GM12878 (cell line): ENCODE results near the gene REEP1. TPM values are rescaled to one million over a fixed set of nuclear protein-coding genes. Genes with fewer than 3 reads are reported as not detected.

Experiments used
- ATAC-seq: fragments of 200-7000 bp; cut with Tn5 transposase; 3 replicates; pipeline ENCODE4 v1.9.1; 2020; ENCODE audit warnings: mild to moderate bottlenecking, moderate library complexity
- BruUV-seq: library from RNA; stranded (reverse); fragments of 400-500 nt; replicated peaks from 2 replicates; lab custom pipeline; 2021; lab: Mats Ljungman, UMichigan
- CTCF ChIA-PET: fragments of 300-600 bp; sonication (Branson Sonifier 250); formaldehyde crosslinking; extraction: SDS; loops from one replicate; lab custom pipeline; 2021; ENCODE audit warnings: inconsistent platforms; lab: Yijun Ruan, JAX
- POLR2A ChIA-PET: fragments of 350-600 bp; formaldehyde crosslinking; extraction: SDS; loops from one replicate; lab custom pipeline; 2021; ENCODE audit warnings: inconsistent platforms; lab: Charles Lee
- RAD21 ChIA-PET: fragments of 300-600 bp; sonication (Branson Sonifier 250); formaldehyde crosslinking; loops from one replicate; lab custom pipeline; 2023; ENCODE audit warnings: antibody characterized with exemption; ENCODE audit not compliant: unreplicated experiment; lab: Charles Lee
- SMC1A ChIA-PET: fragments of 300-600 bp; sonication (Branson Sonifier 250); formaldehyde crosslinking; loops from one replicate; lab custom pipeline; 2023; ENCODE audit not compliant: unreplicated experiment, uncharacterized antibody; lab: Charles Lee
- DNase-seq: peaks from one replicate; pipeline ENCODE4 v3.0.0-alpha.2; 2011; ENCODE audit warnings: low read depth, low spot score
- FAIRE-seq: peaks from 3 replicates; lab custom pipeline; 2011; peaks lifted over from hg19 to GRCh38; lab: Jason Lieb, UNC
- H2AFZ ChIP-seq: 2 replicates; pipeline ENCODE4 v1.6.0; 2011; ENCODE audit warnings: low read depth, low read length, control low read depth; ENCODE audit not compliant: control insufficient read depth
- H3K27ac ChIP-seq: 2 replicates; pipeline ENCODE4 v1.5.1; 2011; ENCODE audit warnings: control low read depth; ENCODE audit not compliant: control insufficient read depth, insufficient read depth
- H3K27me3 ChIP-seq, 2 experiments: replicated peaks in 1 of 2; 2 replicates each; pipeline versions ENCODE4 v1.6.0 to v1.6.1; 2011; ENCODE audit warnings: low read length in 1 of 2; ENCODE audit not compliant: control insufficient read depth in 2 of 2, insufficient read depth in 2 of 2
- H3K36me3 ChIP-seq, 2 experiments: 2 replicates each; pipeline ENCODE4 v1.5.1; 2011; ENCODE audit warnings: low read length in 1 of 2; ENCODE audit not compliant: control insufficient read depth in 2 of 2, insufficient read depth in 2 of 2
- H3K4me1 ChIP-seq: 2 replicates; pipeline ENCODE4 v1.6.1; 2011; ENCODE audit warnings: mild to moderate bottlenecking, low read length, moderate library complexity, mixed read lengths; ENCODE audit not compliant: control insufficient read depth, insufficient read depth
- H3K4me2 ChIP-seq: 2 replicates; pipeline ENCODE4 v1.6.0; 2011; ENCODE audit warnings: control low read depth; ENCODE audit not compliant: control insufficient read depth, insufficient read depth
- H3K4me3 ChIP-seq: fragments of 200-600 bp; sonication (generic); 2 replicates; pipeline ENCODE4 v1.5.1; 2016
- H3K79me2 ChIP-seq: 2 replicates; pipeline ENCODE4 v1.6.0; 2011; ENCODE audit warnings: low read length; ENCODE audit not compliant: control insufficient read depth, insufficient read depth
- H3K9ac ChIP-seq: 2 replicates; pipeline ENCODE4 v1.8.0; 2011; ENCODE audit warnings: low read length, control low read depth, mixed read lengths; ENCODE audit not compliant: control insufficient read depth, insufficient read depth
- H3K9me3 ChIP-seq: replicated peaks from 3 replicates; pipeline ENCODE4 v1.5.1; 2011; ENCODE audit warnings: mild to moderate bottlenecking, low read length; ENCODE audit not compliant: control insufficient read depth, insufficient read depth
- H4K20me1 ChIP-seq: 2 replicates; pipeline ENCODE4 v1.6.0; 2011; ENCODE audit not compliant: control insufficient read depth, insufficient read depth
- BMI1 ChIP-seq: fragments of 450-650 bp; IDR thresholded peaks from 2 replicates; pipeline ENCODE4 v1.6.1; 2016; ENCODE audit warnings: mild to moderate bottlenecking, moderate library complexity, borderline replicate concordance
- CHD1 ChIP-seq: IDR thresholded peaks from 2 replicates; pipeline ENCODE4 v1.6.1; 2012; ENCODE audit warnings: low read depth, low read length, improper control_type of control experiment
- KLF5 ChIP-seq: fragments of 450-650 bp; IDR thresholded peaks from 2 replicates; pipeline ENCODE4 v1.6.1; 2014; ENCODE audit warnings: mild to moderate bottlenecking; ENCODE audit not compliant: partially characterized antibody
- LARP7 ChIP-seq: fragments of 450-650 bp; IDR thresholded peaks from 2 replicates; pipeline ENCODE4 v1.6.1; 2017; ENCODE audit warnings: mild to moderate bottlenecking
- MTA3 ChIP-seq: IDR thresholded peaks from 2 replicates; pipeline ENCODE4 v1.6.1; 2012; ENCODE audit warnings: low read length, inconsistent platforms, borderline replicate concordance
- POLR2AphosphoS2 ChIP-seq: IDR thresholded peaks from 2 replicates; pipeline ENCODE4 v1.6.1; 2011; ENCODE audit warnings: low read depth, mild to moderate bottlenecking, low read length, improper control_type of control experiment, moderate library complexity
- RELA ChIP-seq: fragments of 450-650 bp; IDR thresholded peaks from 2 replicates; pipeline ENCODE4 v1.8.0; 2014; ENCODE audit warnings: borderline replicate concordance; ENCODE audit not compliant: partially characterized antibody
- SP1 ChIP-seq: IDR thresholded peaks from one replicate; pipeline ENCODE4 v1.6.1; 2011; ENCODE audit warnings: low read depth, low read length
- SPI1 ChIP-seq: IDR thresholded peaks from 2 replicates; pipeline ENCODE4 v1.6.1; 2011; ENCODE audit warnings: low read depth, mild to moderate bottlenecking, low read length, moderate library complexity, borderline replicate concordance; ENCODE audit not compliant: insufficient read depth
- SREBF2 ChIP-seq: IDR thresholded peaks from 2 replicates; pipeline ENCODE4 v1.6.1; 2012; ENCODE audit warnings: mild to moderate bottlenecking, low read length
- WGBS: methylation state at CpG from one replicate; pipeline ENCODE4 v1.1.6; 2016; ENCODE audit warnings: low lambda C conversion rate; ENCODE audit not compliant: insufficient replicate concordance, insufficient coverage; ENCODE audit errors: missing lambda C conversion rate; 5-methylcytosine and 5-hydroxymethylcytosine counted together
- in situ Hi-C: fragments of 300-500 bp; cut with MboI; formaldehyde crosslinking; loops from 9 replicates; pipeline ENCODE4 v1.14.3; 2018; ENCODE audit warnings: mixed read lengths
- intact Hi-C: fragments of 100-400 bp; cut with micrococcal nuclease; formaldehyde crosslinking; loops from one replicate; pipeline ENCODE4 v1.14.2; 2022; ENCODE audit not compliant: unreplicated experiment
- polyA plus RNA-seq, 11 experiments: library from polyadenylated mRNA; depleted of rRNA in 4 of 11; unstranded in 6 of 11; stranded (reverse) in 5 of 11; fragments of >200 nt; fragmentation: Nextera tagmentation in 4 of 11; fragmentation: Illumina TruSeq in 1 of 11; extraction: Ambion mirVana in 4 of 11; extraction: Trizol in 1 of 11; gene quantifications; 1 replicate in 1 of 11; 2 replicates in 10 of 11; pipeline versions ENCODE4 v1.2.1 to v1.2.3, GENCODE V29; 2011 to 2016; ENCODE audit warnings: inconsistent platforms in 2 of 11, missing spikeins in 2 of 11, low read depth in 1 of 11
- total RNA-seq, 4 experiments: library from RNA; depleted of rRNA in 3 of 4; stranded (reverse); fragments of >200 nt in 3 of 4; fragmentation: Illumina TruSeq in 1 of 4; extraction: Trizol in 1 of 4; gene quantifications; 2 replicates each; pipeline versions ENCODE4 v1.2.1 to v1.2.3, GENCODE V29; 2013 to 2021

REEP1 gene
- total and polyA plus RNA-seq, 10 of the 15 experiments (the other 5 are each of a cell fraction or from before 2014, with no cell fraction given), result 0.02 to 0.30 (median 0.09) TPM; not detected in 1

- Histone ChIP-seq H3K79me2 (no peaks in the 10 kb centered on the region), H3K4me3 (no peak overlapping the region), H3K9ac (no peak overlapping the region), H3K27me3 (no peaks in the 10 kb centered on the region), H3K36me3 (no peaks in the 10 kb centered on the region), H3K9me3 (no peaks in the 10 kb centered on the region), H4K20me1 (no peaks in the 10 kb centered on the region), H3K27ac (no peak overlapping the region), H3K4me1 (peaks cover 16% of the 10 kb centered on the region), H2AFZ (no peak overlapping the region), H3K4me2 (no peak overlapping the region)
- ChIA-PET RAD21 (no interaction called here), POLR2A (interaction anchor here (0.8 kb wide), 1 partner anchor 10 kb away, joined by 3 read pairs; no protein-coding TSS in a partner anchor), CTCF (interaction anchor here (0.7 kb wide), 1 partner anchor 141 kb away, joined by 3 read pairs; no protein-coding TSS in a partner anchor), SMC1A (interaction anchor here (1.2 kb wide), 1 partner anchor 65 kb away, joined by 4 read pairs; no protein-coding TSS in a partner anchor)
- TF ChIP-seq CHD1 (no peak), RELA (no peak), KLF5 (no peak), SP1 (no peak), BMI1 (no peak), MTA3 (no peak), SPI1 (no peak), SREBF2 (no peak), LARP7 (no peak), POLR2AphosphoS2 (no peak)
- 38% methylated on average over 5 of the region's 5 CpGs for WGBS
- no peak for DNase-seq
- no TSS peak for BruUV-seq
- intact Hi-C loops, result no loop called here
- in situ Hi-C loops, result no loop called here
- no peak for ATAC-seq
- no peak for FAIRE-seq
Observed at GRCh38 chr2:86230961-86231360, 106.5 kb downstream of the REEP1 start.
